H1 (cell line): ENCODE measurements around the gene C9. TPM values are rescaled to one million over a fixed set of nuclear protein-coding genes. Genes with fewer than 3 reads are reported as not detected.

ENCODE experiments used
- CTCF ChIA-PET: fragments of 300-600 bp; sonication (Branson Sonifier 250); formaldehyde crosslinking; loops from one replicate; lab custom pipeline; 2021; ENCODE audit not compliant: partially characterized antibody; lab: Charles Lee
- POLR2A ChIA-PET: fragments of 300-600 bp; sonication (Branson Sonifier 250); formaldehyde crosslinking; loops from one replicate; lab custom pipeline; 2021; ENCODE audit warnings: inconsistent platforms; ENCODE audit not compliant: partially characterized antibody; lab: Charles Lee
- DNase-seq, 2 experiments: peaks; one replicate each; pipeline versions ENCODE4 v3.0.0 to v3.0.0-alpha.2; 2010 to 2022; ENCODE audit warnings: low spot score in 2 of 2, low read depth in 1 of 2, mixed read lengths in 1 of 2
- FAIRE-seq: peaks from 2 replicates; lab custom pipeline; 2011; peaks lifted over from hg19 to GRCh38; lab: Jason Lieb, UNC
- H2AFZ ChIP-seq: 2 replicates; pipeline ENCODE4 v1.8.1; 2012; ENCODE audit warnings: low read length, inconsistent platforms
- H2AK5ac ChIP-seq: 2 replicates; pipeline ENCODE4 v1.6.1; 2013; ENCODE audit warnings: low read depth, low read length
- H2BK120ac ChIP-seq: replicated peaks from 2 replicates; pipeline ENCODE3; 2013; ENCODE audit warnings: low read depth, low read length, inconsistent platforms
- H2BK12ac ChIP-seq: 2 replicates; pipeline ENCODE4 v1.6.1; 2013; ENCODE audit warnings: low read depth, low read length
- H2BK15ac ChIP-seq: 2 replicates; pipeline ENCODE4 v1.6.1; 2013; ENCODE audit warnings: low read length
- H2BK20ac ChIP-seq: 2 replicates; pipeline ENCODE4 v1.6.1; 2013; ENCODE audit warnings: low read length
- H2BK5ac ChIP-seq: 2 replicates; pipeline ENCODE4 v1.6.1; 2013; ENCODE audit warnings: low read depth, low read length
- H3K14ac ChIP-seq: 2 replicates; pipeline ENCODE4 v1.6.1; 2013; ENCODE audit warnings: inconsistent platforms; ENCODE audit not compliant: insufficient read length
- H3K18ac ChIP-seq: 2 replicates; pipeline ENCODE4 v1.6.1; 2013; ENCODE audit warnings: low read length; ENCODE audit errors: extremely low read depth
- H3K23ac ChIP-seq: 2 replicates; pipeline ENCODE4 v1.6.1; 2013; ENCODE audit warnings: inconsistent platforms; ENCODE audit not compliant: insufficient read length
- H3K23me2 ChIP-seq: 2 replicates; pipeline ENCODE4 v1.6.1; 2013; ENCODE audit warnings: low read depth, low read length
- H3K27ac ChIP-seq: 2 replicates; pipeline ENCODE4 v1.6.1; 2011; ENCODE audit warnings: low read depth, low read length, inconsistent platforms
- H3K27me3 ChIP-seq, 4 experiments: replicated peaks in 1 of 4; 1 replicate in 1 of 4; 2 replicates in 3 of 4; pipeline versions ENCODE4 v1.6.1 to v1.8.1; 2011 to 2013; ENCODE audit warnings: low read length in 3 of 4, mild to moderate bottlenecking in 3 of 4, inconsistent platforms in 2 of 4, mixed read lengths in 2 of 4, moderate library complexity in 1 of 4; ENCODE audit not compliant: control insufficient read depth in 3 of 4, insufficient read depth in 3 of 4; ENCODE audit errors: extremely low read depth in 1 of 4
- H3K36me3 ChIP-seq, 4 experiments: 2 replicates each; pipeline versions ENCODE4 v1.6.1 to v1.8.1; 2011 to 2013; ENCODE audit warnings: mild to moderate bottlenecking in 4 of 4, low read length in 3 of 4, moderate library complexity in 2 of 4, control low read depth in 1 of 4, inconsistent platforms in 1 of 4; ENCODE audit not compliant: insufficient read depth in 4 of 4, control insufficient read depth in 2 of 4
- H3K4ac ChIP-seq: replicated peaks from 2 replicates; pipeline ENCODE3; 2013; ENCODE audit warnings: low read length, low read depth, mixed read lengths, inconsistent platforms; ENCODE audit not compliant: insufficient read length
- H3K4me1 ChIP-seq, 4 experiments: replicated peaks in 1 of 4; 1 replicate in 1 of 4; 2 replicates in 3 of 4; pipeline versions ENCODE4 v1.6.1 to v1.8.1; 2011 to 2013; ENCODE audit warnings: low read length in 3 of 4, inconsistent platforms in 2 of 4, mixed read lengths in 1 of 4; ENCODE audit not compliant: insufficient read depth in 4 of 4, control insufficient read depth in 3 of 4
- H3K4me2 ChIP-seq, 2 experiments: 2 replicates each; pipeline versions ENCODE4 v1.6.1 to v1.8.1; 2011 to 2013; ENCODE audit warnings: low read depth in 2 of 2, low read length in 2 of 2, control low read depth in 1 of 2, inconsistent platforms in 1 of 2, mild to moderate bottlenecking in 1 of 2; ENCODE audit not compliant: insufficient read depth in 1 of 2
- H3K4me3 ChIP-seq, 4 experiments: fragments of 200-600, 300-600 bp in 1 of 4; sonication (generic), shearing (Covaris generic), sonication (Bioruptor Twin) in 1 of 4; 2 replicates each; pipeline versions ENCODE4 v1.5.1 to v1.8.1; 2011 to 2016; ENCODE audit warnings: low read length in 4 of 4, low read depth in 3 of 4, control low read depth in 2 of 4, inconsistent platforms in 2 of 4, mild to moderate bottlenecking in 2 of 4, mixed read lengths in 1 of 4, moderate library complexity in 1 of 4; ENCODE audit not compliant: insufficient read depth in 2 of 4; ENCODE audit errors: extremely low read depth in 1 of 4
- H3K56ac ChIP-seq: replicated peaks from 2 replicates; pipeline ENCODE3; 2013; ENCODE audit warnings: low read depth, mild to moderate bottlenecking, mixed read lengths, low read length, inconsistent platforms; ENCODE audit not compliant: insufficient read length
- H3K79me1 ChIP-seq: 2 replicates; pipeline ENCODE4 v1.6.1; 2013; ENCODE audit warnings: low read depth, low read length, control low read depth
- H3K79me2 ChIP-seq, 2 experiments: 2 replicates each; pipeline versions ENCODE4 v1.6.1 to v1.8.1; 2012 to 2013; ENCODE audit warnings: low read length in 2 of 2, mild to moderate bottlenecking in 2 of 2, inconsistent platforms in 1 of 2; ENCODE audit not compliant: insufficient read depth in 2 of 2, control insufficient read depth in 1 of 2
- H3K9ac ChIP-seq, 4 experiments: replicated peaks in 1 of 4; 1 replicate in 1 of 4; 2 replicates in 3 of 4; pipeline versions ENCODE4 v1.6.1 to v1.8.1; 2011 to 2013; ENCODE audit warnings: low read depth in 3 of 4, low read length in 3 of 4, control low read depth in 2 of 4, mild to moderate bottlenecking in 2 of 4, moderate library complexity in 2 of 4, inconsistent platforms in 1 of 4; ENCODE audit errors: extremely low read depth in 1 of 4
- H3K9me3 ChIP-seq, 2 experiments: 2 replicates each; pipeline versions ENCODE4 v1.6.1 to v1.8.1; 2012 to 2013; ENCODE audit warnings: mild to moderate bottlenecking in 2 of 2, moderate library complexity in 2 of 2, control low read depth in 1 of 2, inconsistent platforms in 1 of 2, low read depth in 1 of 2, low read length in 1 of 2, mixed read lengths in 1 of 2; ENCODE audit not compliant: insufficient read depth in 2 of 2
- H4K20me1 ChIP-seq, 2 experiments: replicated peaks in 1 of 2; 2 replicates each; pipeline versions ENCODE3 to v1.8.1; 2011 to 2013; ENCODE audit warnings: inconsistent platforms in 2 of 2, low read length in 2 of 2, mild to moderate bottlenecking in 1 of 2; ENCODE audit not compliant: insufficient read depth in 2 of 2, control insufficient read depth in 1 of 2
- H4K5ac ChIP-seq: 2 replicates; pipeline ENCODE4 v1.6.1; 2013; ENCODE audit warnings: low read length, low read depth, mixed read lengths, inconsistent platforms; ENCODE audit not compliant: insufficient read length
- H4K8ac ChIP-seq: 2 replicates; pipeline ENCODE4 v1.8.0; 2013; ENCODE audit warnings: mild to moderate bottlenecking, moderate library complexity, low read length, inconsistent platforms; ENCODE audit not compliant: insufficient read depth; ENCODE audit errors: extremely low read depth
- H4K91ac ChIP-seq: replicated peaks from 2 replicates; pipeline ENCODE3; 2013; ENCODE audit warnings: low read length, mixed read lengths, inconsistent platforms; ENCODE audit not compliant: insufficient read length
- ATF3 ChIP-seq: IDR thresholded peaks from 2 replicates; pipeline ENCODE4 v1.6.1; 2011; ENCODE audit warnings: low read depth, mild to moderate bottlenecking, low read length; ENCODE audit not compliant: insufficient read depth
- BRCA1 ChIP-seq: IDR thresholded peaks from 2 replicates; pipeline ENCODE4 v1.6.1; 2012; ENCODE audit warnings: low read depth, low read length, improper control_type of control experiment
- CBX5 ChIP-seq: fragments of 300-800, 300-1000 bp; sonication (generic); IDR thresholded peaks from 2 replicates; pipeline ENCODE4 v1.7.1; 2016; ENCODE audit warnings: antibody characterized with exemption, low read length, low read depth
- CTCF ChIP-seq, 3 experiments: IDR thresholded peaks; 1 replicate in 2 of 3; 2 replicates in 1 of 3; pipeline versions ENCODE4 v1.5.1 to v1.6.1; 2011; ENCODE audit warnings: low read length in 3 of 3, mild to moderate bottlenecking in 3 of 3, inconsistent platforms in 2 of 3, low read depth in 1 of 3, moderate library complexity in 1 of 3; ENCODE audit not compliant: insufficient read depth in 1 of 3; ENCODE audit errors: control extremely low read depth in 1 of 3
- RFX5 ChIP-seq: IDR thresholded peaks from 2 replicates; pipeline ENCODE4 v1.6.1; 2011; ENCODE audit warnings: low read depth, low read length, improper control_type of control experiment, borderline replicate concordance
- SIX5 ChIP-seq: IDR thresholded peaks from 2 replicates; pipeline ENCODE4 v1.6.1; 2011; ENCODE audit warnings: mild to moderate bottlenecking, low read depth, low read length
- SRF ChIP-seq: IDR thresholded peaks from 2 replicates; pipeline ENCODE4 v1.6.1; 2011; ENCODE audit warnings: mild to moderate bottlenecking, low read depth, low read length, moderate library complexity
- TAF1 ChIP-seq: IDR thresholded peaks from 2 replicates; pipeline ENCODE4 v1.6.1; 2011; ENCODE audit warnings: mild to moderate bottlenecking, low read depth, low read length
- TBP ChIP-seq: IDR thresholded peaks from 2 replicates; pipeline ENCODE4 v1.6.1; 2011; ENCODE audit warnings: low read depth, low read length, improper control_type of control experiment
- TCF12 ChIP-seq: IDR thresholded peaks from 2 replicates; pipeline ENCODE4 v1.6.1; 2011; ENCODE audit warnings: low read depth, mild to moderate bottlenecking, low read length
- YY1 ChIP-seq: IDR thresholded peaks from 2 replicates; pipeline ENCODE4 v1.6.1; 2011; ENCODE audit warnings: low read depth, mild to moderate bottlenecking, low read length
- WGBS, 2 experiments: shearing (Covaris generic) in 1 of 2; methylation state at CpG; one replicate each; pipeline versions ENCODE4 v1.1.6 to v1.1.7; 2013 to 2015; ENCODE audit warnings: low lambda C conversion rate in 2 of 2, mixed read lengths in 2 of 2, inconsistent platforms in 1 of 2, low coverage in 1 of 2, missing lambda C conversion rate in 1 of 2; ENCODE audit not compliant: insufficient replicate concordance in 2 of 2, insufficient coverage in 1 of 2, insufficient read length in 1 of 2; ENCODE audit errors: extremely low coverage in 1 of 2, missing lambda C conversion rate in 1 of 2; 5-methylcytosine and 5-hydroxymethylcytosine counted together
- polyA plus RNA-seq, 7 experiments: library from polyadenylated mRNA; depleted of rRNA in 3 of 7; stranded (reverse) in 5 of 7; unstranded in 2 of 7; fragments of >200 nt in 5 of 7; fragments of 200-250 nt in 2 of 7; gene quantifications; 1 replicate in 5 of 7; 2 replicates in 1 of 7; 4 replicates in 1 of 7; pipeline versions ENCODE4 v1.2.1 to v1.2.3, GENCODE V29; 2011 to 2013; ENCODE audit warnings: missing spikeins in 2 of 7, mixed read lengths in 2 of 7
- total RNA-seq: library from RNA; stranded (reverse); fragmentation: NEBNext Ultra II Directional; extraction: Animal tissue kit (Norgen Biotek cat#: 25700); gene quantifications from 2 replicates; pipeline ENCODE4 v1.2.1, GENCODE V29; 2021

The C9 gene
- total and polyA plus RNA-seq, 2 of the 8 experiments (the other 6 are each of a cell fraction or from before 2014, with no cell fraction given) = not detected

GRCh38 chr5:39353717-39354399 lies 10.4 kb downstream of the C9 start:
- Histone ChIP-seq H3K14ac (no peak overlapping the region), H3K27me3 (no peaks in the 10 kb centered on the region), H4K20me1 (no peaks in the 10 kb centered on the region), H2AFZ (no peak overlapping the region), H4K8ac (no peak overlapping the region), H3K9me3 (peaks cover 14 to 16% of the 10 kb centered on the region in 2 experiments; a peak in 3 of 4 replicates), H2BK12ac (no peak overlapping the region), H4K91ac (no peak overlapping the region), H3K23me2 (no peaks in the 10 kb centered on the region), H2BK15ac (no peak overlapping the region), H3K79me2 (no peaks in the 10 kb centered on the region), H3K56ac (no peak overlapping the region), H3K27ac (no peak overlapping the region), H3K4me1 (no peaks in the 10 kb centered on the region), H3K9ac (no peak overlapping the region), H3K36me3 (no peaks in the 10 kb centered on the region), H2BK120ac (no peak overlapping the region), H3K23ac (no peak overlapping the region), H3K4me3 (no peak overlapping the region), H3K79me1 (no peaks in the 10 kb centered on the region), H2BK5ac (no peak overlapping the region), H2BK20ac (no peak overlapping the region), H3K4me2 (no peak overlapping the region), H4K5ac (no peak overlapping the region), H2AK5ac (no peak overlapping the region), H3K4ac (no peak overlapping the region), H3K18ac (no peak overlapping the region)
- POLR2A ChIA-PET = no interaction called here
- DNase-seq (no peak), FAIRE-seq (no peak)
- 76% methylated on average over 1 of the region's 1 CpG; no CpG with 5 or more reads in 1 of the 2 experiments for WGBS, 2 experiments
- CTCF ChIA-PET = interaction anchor here (0.8 to 1.4 kb wide), 3 partner anchors 136 to 249 kb away, joined by 3 to 4 read pairs (median 3); no protein-coding TSS in a partner anchor
- TF ChIP-seq SRF (no peak), RFX5 (no peak), TAF1 (no peak), ATF3 (no peak), CTCF (IDR thresholded peaks at IDR 0.05; ENCODE audit: control extremely low read depth in 1 of 3, insufficient read depth in 1 of 3, low read depth in 1 of 3, low read length in 3 of 3) (no peak), BRCA1 (no peak), TCF12 (no peak), CBX5 (no peak), YY1 (no peak), TBP (no peak), SIX5 (no peak)
